ENCODE results near the gene CHCHD10.

GRCh38 chr22:23786261-23786710 is 18.5 kb upstream of the CHCHD10 start:
- TF ChIP-seq POLR2A (IDR thresholded peaks at IDR 0.05; ENCODE audit: low read length) (no peak), GATA1 (IDR thresholded peaks at IDR 0.05; ENCODE audit: low read depth, low read length) (no peak)
